OCI-LY7 (cell line): ENCODE data around the gene CLPSL2. TPM values are rescaled to one million over a fixed set of nuclear protein-coding genes. Genes with fewer than 3 reads are reported as not detected.

Experiments used
- BruUV-seq: library from RNA; stranded (reverse); fragments of 400-500 nt; replicated peaks from 2 replicates; lab custom pipeline; 2021; lab: Mats Ljungman, UMichigan
- CTCF ChIA-PET: fragments of 300-600 bp; sonication (Branson Sonifier 250); formaldehyde crosslinking; loops from one replicate; lab custom pipeline; 2022; ENCODE audit warnings: antibody characterized with exemption; ENCODE audit not compliant: unreplicated experiment; lab: Charles Lee
- POLR2A ChIA-PET: fragments of 300-600 bp; sonication (Branson Sonifier 250); formaldehyde crosslinking; loops from one replicate; lab custom pipeline; 2022; ENCODE audit warnings: antibody characterized with exemption; lab: Charles Lee
- DNase-seq: peaks from one replicate; pipeline ENCODE4 v3.0.0-alpha.2; 2015; ENCODE audit warnings: low spot score
- H2AFZ ChIP-seq: fragments of 200-600 bp; sonication (generic), shearing (Covaris generic); 2 replicates; pipeline ENCODE4 v1.6.1; 2014; ENCODE audit warnings: mild to moderate bottlenecking, antibody characterized with exemption, low read length, moderate library complexity
- H3K27ac ChIP-seq: fragments of 200-600 bp; sonication (generic); 2 replicates; pipeline ENCODE4 v1.5.1; 2014; ENCODE audit warnings: mixed run types, low read depth, mild to moderate bottlenecking, moderate library complexity, low read length, inconsistent platforms; ENCODE audit not compliant: poor library complexity, severe bottlenecking
- H3K36me3 ChIP-seq: fragments of 200-600 bp; sonication (generic); 2 replicates; pipeline ENCODE4 v1.6.1; 2014; ENCODE audit warnings: mild to moderate bottlenecking, antibody characterized with exemption, low read length, moderate library complexity, mixed read lengths; ENCODE audit not compliant: insufficient read depth
- H3K4me1 ChIP-seq: fragments of 200-600 bp; sonication (generic); 2 replicates; pipeline ENCODE4 v1.5.1; 2014; ENCODE audit warnings: mild to moderate bottlenecking, low read length; ENCODE audit not compliant: insufficient read depth, poor library complexity, severe bottlenecking
- H3K4me2 ChIP-seq: fragments of 200-600 bp; sonication (generic); 2 replicates; pipeline ENCODE4 v1.6.1; 2014; ENCODE audit warnings: mild to moderate bottlenecking, low read length
- H3K4me3 ChIP-seq: fragments of 200-600 bp; sonication (generic); 2 replicates; pipeline ENCODE4 v1.5.1; 2014; ENCODE audit warnings: mild to moderate bottlenecking, low read depth, low read length; ENCODE audit not compliant: poor library complexity, severe bottlenecking
- H3K79me2 ChIP-seq: fragments of 200-600 bp; sonication (generic); 2 replicates; pipeline ENCODE4 v1.6.1; 2016; ENCODE audit warnings: low read depth, mild to moderate bottlenecking, low read length, moderate library complexity, mixed read lengths; ENCODE audit not compliant: insufficient read depth
- H3K9me2 ChIP-seq: fragments of 200-600 bp; sonication (generic); 2 replicates; pipeline ENCODE4 v1.6.1; 2016; ENCODE audit warnings: mild to moderate bottlenecking, low read length, mixed read lengths; ENCODE audit not compliant: insufficient read depth
- H3K9me3 ChIP-seq: fragments of 200-600 bp; sonication (generic); 2 replicates; pipeline ENCODE4 v1.6.1; 2014; ENCODE audit warnings: mild to moderate bottlenecking, mixed run types, low read length, mixed read lengths
- H4K20me1 ChIP-seq: fragments of 200-600 bp; sonication (generic); 2 replicates; pipeline ENCODE4 v1.6.1; 2014; ENCODE audit warnings: mild to moderate bottlenecking, antibody characterized with exemption, low read length, moderate library complexity, mixed read lengths; ENCODE audit not compliant: insufficient read depth
- EZH2phosphoT487 ChIP-seq: fragments of 200-600 bp; sonication (generic); IDR thresholded peaks from 2 replicates; pipeline ENCODE4 v1.6.1; 2018; ENCODE audit warnings: low read depth, borderline replicate concordance, mild to moderate bottlenecking, mixed run types, antibody characterized with exemption, low read length, moderate library complexity, mixed read lengths
- intact Hi-C: fragments of 100-400 bp; cut with micrococcal nuclease; formaldehyde crosslinking; loops from one replicate; pipeline ENCODE4 v1.10.0; 2022; ENCODE audit not compliant: unreplicated experiment
- total RNA-seq, 2 experiments: library from RNA; depleted of rRNA in 1 of 2; stranded (reverse); fragments of >200 nt in 1 of 2; shearing (Covaris generic) in 1 of 2; gene quantifications; 2 replicates each; pipeline ENCODE4 v1.2.3, GENCODE V29; 2014 to 2022
- TF ChIP-seq, protein P1 (sequence below): fragments of 200-600 bp; sonication (generic); conservative IDR thresholded peaks from 2 replicates; pipeline ENCODE4 v1.5.1; 2014; ENCODE audit warnings: mild to moderate bottlenecking, antibody characterized with exemption, low read length, moderate library complexity, mixed read lengths

Gene CLPSL2
- total RNA-seq, 2 experiments from 2014 or later, result not detected

DNA sequence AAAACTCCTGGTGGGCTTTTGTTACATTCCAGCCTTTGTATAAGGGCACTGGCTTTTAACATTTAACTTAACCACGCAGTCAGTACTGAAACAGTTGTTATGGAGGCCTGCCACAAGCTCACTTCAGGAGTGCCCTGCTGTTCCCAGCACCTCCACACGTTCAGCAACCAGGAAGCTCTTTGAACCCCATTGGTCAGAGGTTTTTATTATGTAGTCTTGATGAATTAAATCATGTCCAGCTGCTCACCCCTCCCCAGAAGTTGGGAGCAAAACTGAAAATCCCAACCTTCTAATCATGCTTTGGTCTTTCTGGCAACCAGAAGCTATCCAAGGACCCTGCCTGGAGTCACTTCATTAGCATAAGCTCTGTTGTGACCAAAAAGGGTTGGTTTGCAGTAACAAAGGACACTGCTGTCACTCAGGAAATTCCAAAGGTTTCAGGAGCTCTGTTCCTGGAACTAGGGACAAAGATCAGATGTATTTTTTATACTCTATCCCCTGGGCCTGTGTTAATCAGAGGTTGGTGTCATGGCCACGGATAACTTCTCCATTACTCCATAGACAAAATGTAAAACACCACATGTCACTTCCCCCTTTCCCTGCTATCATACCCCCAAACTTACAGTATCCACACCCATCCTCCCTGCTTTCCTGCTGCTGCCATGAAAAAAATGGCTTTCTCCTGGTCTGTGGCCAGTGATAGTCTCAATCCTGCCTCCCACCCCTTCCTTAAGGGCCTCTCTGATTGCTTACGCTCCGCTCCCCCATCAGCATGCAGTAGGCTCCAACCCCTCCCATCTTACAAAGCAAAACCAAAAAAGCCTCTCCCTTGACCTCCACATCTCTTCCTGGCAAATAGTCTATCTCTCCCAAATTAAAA is 36.5 kb upstream of the CLPSL2 start:
- intact Hi-C loops, result no loop called here
- no peak for TF ChIP-seq EZH2phosphoT487
- TF ChIP-seq, protein P1, sequence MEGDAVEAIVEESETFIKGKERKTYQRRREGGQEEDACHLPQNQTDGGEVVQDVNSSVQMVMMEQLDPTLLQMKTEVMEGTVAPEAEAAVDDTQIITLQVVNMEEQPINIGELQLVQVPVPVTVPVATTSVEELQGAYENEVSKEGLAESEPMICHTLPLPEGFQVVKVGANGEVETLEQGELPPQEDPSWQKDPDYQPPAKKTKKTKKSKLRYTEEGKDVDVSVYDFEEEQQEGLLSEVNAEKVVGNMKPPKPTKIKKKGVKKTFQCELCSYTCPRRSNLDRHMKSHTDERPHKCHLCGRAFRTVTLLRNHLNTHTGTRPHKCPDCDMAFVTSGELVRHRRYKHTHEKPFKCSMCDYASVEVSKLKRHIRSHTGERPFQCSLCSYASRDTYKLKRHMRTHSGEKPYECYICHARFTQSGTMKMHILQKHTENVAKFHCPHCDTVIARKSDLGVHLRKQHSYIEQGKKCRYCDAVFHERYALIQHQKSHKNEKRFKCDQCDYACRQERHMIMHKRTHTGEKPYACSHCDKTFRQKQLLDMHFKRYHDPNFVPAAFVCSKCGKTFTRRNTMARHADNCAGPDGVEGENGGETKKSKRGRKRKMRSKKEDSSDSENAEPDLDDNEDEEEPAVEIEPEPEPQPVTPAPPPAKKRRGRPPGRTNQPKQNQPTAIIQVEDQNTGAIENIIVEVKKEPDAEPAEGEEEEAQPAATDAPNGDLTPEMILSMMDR, result no peak
- H2AFZ ChIP-seq, result no peak overlapping the region
- H3K79me2 ChIP-seq, result no peaks in the 10 kb centered on the region
- H4K20me1 ChIP-seq, result no peaks in the 10 kb centered on the region
- CTCF ChIA-PET, result interaction anchor here (0.7 to 1.1 kb wide), 2 partner anchors 217 to 219 kb away, joined by 5 to 6 read pairs; no protein-coding TSS in a partner anchor
- no peak overlapping the region for H3K27ac ChIP-seq
- DNase-seq, result no peak
- POLR2A ChIA-PET, result interaction anchor here (0.5 to 1.6 kb wide), 4 partner anchors 9 to 149 kb away, joined by 3 to 4 read pairs (median 3); no protein-coding TSS in a partner anchor
- H3K4me1 ChIP-seq, result peaks cover 24% of the 10 kb centered on the region
- H3K9me3 ChIP-seq, result no peaks in the 10 kb centered on the region
- H3K36me3 ChIP-seq, result no peaks in the 10 kb centered on the region
- no TSS peak for BruUV-seq
- H3K9me2 ChIP-seq, result no peaks in the 10 kb centered on the region
- H3K4me2 ChIP-seq, result no peak overlapping the region
- no peak overlapping the region for H3K4me3 ChIP-seq

DNA sequence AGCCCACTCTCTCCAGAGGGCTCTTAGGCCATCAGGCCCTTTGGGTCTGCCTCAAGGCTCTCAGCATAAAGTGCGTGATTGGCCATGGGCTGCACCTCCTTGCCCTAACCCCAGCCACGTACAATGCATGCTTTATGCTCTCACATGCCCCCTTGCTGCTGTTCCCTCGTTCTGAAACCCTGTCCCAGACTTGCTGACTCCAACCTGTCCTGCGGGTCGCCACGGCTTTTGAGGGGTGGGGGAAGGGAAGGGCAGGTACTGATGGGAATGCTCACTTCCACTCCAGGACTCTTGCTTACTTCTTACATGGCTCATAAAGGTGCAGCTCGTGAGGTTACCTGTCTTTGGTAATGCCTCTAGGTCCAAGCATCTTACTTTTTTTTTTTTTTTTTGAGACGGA is 33.6 kb upstream of the CLPSL2 start:
- no peak overlapping the region for H3K4me2 ChIP-seq
- no peaks in the 10 kb centered on the region for H3K4me1 ChIP-seq
- no peak overlapping the region for H3K27ac ChIP-seq
- H2AFZ ChIP-seq, result no peak overlapping the region
- ChIA-PET CTCF (interaction anchor here (1.0 kb wide), 1 partner anchor 10 kb away, joined by 3 read pairs; no protein-coding TSS in a partner anchor), POLR2A (no interaction called here)
- no peaks in the 10 kb centered on the region for H3K36me3 ChIP-seq
- H3K79me2 ChIP-seq, result no peaks in the 10 kb centered on the region
- H3K4me3 ChIP-seq, result no peak overlapping the region
- intact Hi-C loops, result no loop called here
- no peak for TF ChIP-seq EZH2phosphoT487
- TF ChIP-seq, protein P1, result no peak
- H3K9me2 ChIP-seq, result no peaks in the 10 kb centered on the region
- peaks cover 5% of the 10 kb centered on the region; the same call in 1 of the 2 replicates for H3K9me3 ChIP-seq
- DNase-seq, result no peak
- BruUV-seq, result no TSS peak
- H4K20me1 ChIP-seq, result no peaks in the 10 kb centered on the region

DNA sequence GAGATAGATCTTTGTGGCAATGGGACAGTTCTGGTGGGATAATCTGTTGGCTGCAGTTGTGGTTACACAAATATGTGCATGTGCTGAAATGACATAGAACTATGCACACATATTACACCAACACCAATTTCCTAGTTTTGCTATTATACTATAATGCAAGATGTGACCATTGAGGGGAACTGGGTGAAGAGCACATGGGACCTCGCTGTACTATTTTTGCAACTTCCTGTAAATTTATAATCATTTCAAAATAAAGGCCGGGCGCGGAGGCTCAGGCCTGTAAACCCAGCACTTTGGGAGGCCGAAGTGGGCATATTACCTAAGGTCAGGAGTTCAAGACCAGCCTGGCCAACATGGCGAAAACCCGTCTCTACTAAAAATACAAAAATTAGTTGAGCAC is 30.9 kb upstream of the CLPSL2 start:
- Histone ChIP-seq H3K79me2 (no peaks in the 10 kb centered on the region), H4K20me1 (no peaks in the 10 kb centered on the region), H3K4me1 (no peaks in the 10 kb centered on the region), H3K9me3 (peaks cover 9% of the 10 kb centered on the region; the same call in 1 of the 2 replicates), H3K4me3 (no peak overlapping the region), H2AFZ (no peak overlapping the region), H3K27ac (no peak overlapping the region), H3K36me3 (no peaks in the 10 kb centered on the region), H3K4me2 (no peak overlapping the region), H3K9me2 (no peaks in the 10 kb centered on the region)
- no peak for DNase-seq
- no peak for TF ChIP-seq EZH2phosphoT487
- TF ChIP-seq, protein P1, result no peak
- no TSS peak for BruUV-seq
- POLR2A ChIA-PET, result no interaction called here
- CTCF ChIA-PET, result no interaction called here
- intact Hi-C loops, result no loop called here
